SK-N-SH treated with all-trans-retinoic acid at 6 μM for 48 hours (cell line): Measurements from ENCODE around the gene NRXN3.

ENCODE experiments used
- ATAC-seq: fragments of 200-7000 bp; cut with Tn5 transposase; 3 replicates; pipeline ENCODE4 v1.9.1; 2020; ENCODE audit warnings: mild to moderate bottlenecking, moderate library complexity
- ARNTL ChIP-seq: fragments of 450-650 bp; formaldehyde crosslinking; IDR thresholded peaks from 2 replicates; pipeline ENCODE4 v1.5.0; 2020; ENCODE audit warnings: low read depth, mild to moderate bottlenecking, moderate library complexity, borderline replicate concordance
- BACH2 ChIP-seq: fragments of 250-450 bp; sonication (Bioruptor Pico); IDR thresholded peaks from 2 replicates; pipeline ENCODE4 v1.9.0; 2021; ENCODE audit warnings: mild to moderate bottlenecking, borderline replicate concordance
- CREB5 ChIP-seq: fragments of 250-450 bp; sonication (Bioruptor Pico); IDR thresholded peaks from 2 replicates; pipeline ENCODE4 v1.5.1; 2020; ENCODE audit warnings: low read depth, mild to moderate bottlenecking, moderate library complexity
- CSDC2 ChIP-seq: fragments of 250-450 bp; sonication (Bioruptor Pico); IDR thresholded peaks from 2 replicates; pipeline ENCODE4 v1.5.0; 2020; ENCODE audit warnings: mild to moderate bottlenecking, moderate library complexity
- CSRNP3 ChIP-seq: fragments of 250-450 bp; sonication (Bioruptor Pico); IDR thresholded peaks from 2 replicates; pipeline ENCODE4 v1.5.1; 2021; ENCODE audit warnings: mild to moderate bottlenecking, moderate library complexity
- ESRRG ChIP-seq: fragments of 250-450 bp; sonication (Bioruptor Pico); IDR thresholded peaks from 2 replicates; pipeline ENCODE4 v1.6.1; 2021; ENCODE audit warnings: mild to moderate bottlenecking
- GLIS3 ChIP-seq: fragments of 250-450 bp; sonication (Bioruptor Pico); IDR thresholded peaks from 2 replicates; pipeline ENCODE4 v1.5.0; 2020; ENCODE audit warnings: mild to moderate bottlenecking, moderate library complexity
- ISL1 ChIP-seq: fragments of 250-450 bp; sonication (Bioruptor Pico); IDR thresholded peaks from 2 replicates; pipeline ENCODE4 v2.1.2; 2022; ENCODE audit warnings: mild to moderate bottlenecking, moderate library complexity
- OSR1 ChIP-seq: fragments of 250-450 bp; sonication (Bioruptor Pico); IDR thresholded peaks from 2 replicates; pipeline ENCODE4 v1.8.0; 2022; ENCODE audit warnings: moderate library complexity, mild to moderate bottlenecking, inconsistent platforms
- PATZ1 ChIP-seq: fragments of 250-450 bp; sonication (Bioruptor Pico); IDR thresholded peaks from 2 replicates; pipeline ENCODE4 v1.8.0; 2020; ENCODE audit warnings: mild to moderate bottlenecking, moderate library complexity, borderline replicate concordance
- POU6F1 ChIP-seq: fragments of 250-450 bp; sonication (Bioruptor Pico); IDR thresholded peaks from 2 replicates; pipeline ENCODE4 v1.8.0; 2021; ENCODE audit warnings: low read depth, mild to moderate bottlenecking, moderate library complexity, borderline replicate concordance
- PPARA ChIP-seq: fragments of 250-450 bp; sonication (Bioruptor Pico); IDR thresholded peaks from 2 replicates; pipeline ENCODE4 v1.5.0; 2020; ENCODE audit warnings: mild to moderate bottlenecking, borderline replicate concordance
- RARB ChIP-seq: fragments of 250-450 bp; sonication (Bioruptor Pico); IDR thresholded peaks from 2 replicates; pipeline ENCODE4 v1.8.0; 2021; ENCODE audit warnings: mild to moderate bottlenecking, moderate library complexity
- SNAI2 ChIP-seq: fragments of 250-450 bp; sonication (Bioruptor Pico); IDR thresholded peaks from 2 replicates; pipeline ENCODE4 v1.5.0; 2020; ENCODE audit warnings: mild to moderate bottlenecking, moderate library complexity
- TCF4 ChIP-seq: fragments of 250-450 bp; sonication (Bioruptor Pico); IDR thresholded peaks from 2 replicates; pipeline ENCODE4 v1.8.0; 2021; ENCODE audit warnings: mild to moderate bottlenecking, moderate library complexity, borderline replicate concordance
- TOX ChIP-seq: fragments of 250-450 bp; sonication (Bioruptor Pico); IDR thresholded peaks from 2 replicates; pipeline ENCODE4 v1.8.0; 2021; ENCODE audit warnings: mild to moderate bottlenecking, moderate library complexity, borderline replicate concordance
- ZC3H10 ChIP-seq: fragments of 250-450 bp; sonication (Bioruptor Pico); IDR thresholded peaks from 2 replicates; pipeline ENCODE4 v1.5.1; 2021; ENCODE audit warnings: mild to moderate bottlenecking, moderate library complexity
- ZFP3 ChIP-seq: fragments of 250-450 bp; sonication (Bioruptor Pico); IDR thresholded peaks from 2 replicates; pipeline ENCODE4 v1.5.0; 2020; ENCODE audit warnings: mild to moderate bottlenecking, moderate library complexity
- ZFP30 ChIP-seq: fragments of 450-650 bp; formaldehyde crosslinking; IDR thresholded peaks from 2 replicates; pipeline ENCODE4 v1.5.0; 2022; ENCODE audit warnings: mild to moderate bottlenecking, moderate library complexity
- ZNF565 ChIP-seq: fragments of 450-650 bp; formaldehyde crosslinking; conservative IDR thresholded peaks from 2 replicates; pipeline ENCODE4 v1.5.0; 2020; ENCODE audit warnings: low read depth, mild to moderate bottlenecking, moderate library complexity
- ZNF70 ChIP-seq: fragments of 450-650 bp; formaldehyde crosslinking; IDR thresholded peaks from 2 replicates; pipeline ENCODE4 v1.5.0; 2020; ENCODE audit warnings: mild to moderate bottlenecking, moderate library complexity
- ZNF8 ChIP-seq: fragments of 450-650 bp; formaldehyde crosslinking; IDR thresholded peaks from 2 replicates; pipeline ENCODE4 v1.5.0; 2020; ENCODE audit warnings: mild to moderate bottlenecking, moderate library complexity

NRXN3 gene

GRCh38 chr14:78316786-78317185 lies 146.6 kb downstream of the NRXN3 start:
- no peak for ATAC-seq
- TF ChIP-seq CSDC2 (no peak), OSR1 (no peak), POU6F1 (CRISPR knock-in tag) (no peak), GLIS3 (no peak), ZFP3 (CRISPR knock-in tag) (no peak), PPARA (CRISPR knock-in tag) (no peak), ZNF8 (CRISPR knock-in tag) (no peak), ZC3H10 (no peak), BACH2 (CRISPR knock-in tag) (no peak), CSRNP3 (no peak), ARNTL (CRISPR knock-in tag) (no peak), TCF4 (CRISPR knock-in tag) (no peak), ISL1 (CRISPR knock-in tag) (no peak)
- TF ChIP-seq, all 23 proteins: peak for 0

- TF ChIP-seq ZNF8 (CRISPR knock-in tag) (no peak), CREB5 (CRISPR knock-in tag) (no peak), OSR1 (no peak), POU6F1 (CRISPR knock-in tag) (no peak), TOX (CRISPR knock-in tag) (no peak), TCF4 (CRISPR knock-in tag) (no peak), ZFP3 (CRISPR knock-in tag) (no peak), CSDC2 (no peak), ZNF565 (CRISPR knock-in tag) (no peak), ISL1 (CRISPR knock-in tag) (no peak), ESRRG (CRISPR knock-in tag) (no peak), GLIS3 (no peak), CSRNP3 (no peak)
- no peak for ATAC-seq
Observed at GRCh38 chr14:78319406-78319805, 149.2 kb downstream of the NRXN3 start.

GRCh38 chr14:78319887-78320635 lies 149.9 kb downstream of the NRXN3 start:
- ATAC-seq: no peak
- TF ChIP-seq ZNF70 (no peak), RARB (no peak), SNAI2 (no peak), ISL1 (CRISPR knock-in tag) (no peak), CSRNP3 (no peak), PATZ1 (no peak), PPARA (CRISPR knock-in tag) (no peak), OSR1 (no peak), TCF4 (CRISPR knock-in tag) (no peak), ZFP30 (CRISPR knock-in tag) (no peak), ZC3H10 (no peak), CREB5 (CRISPR knock-in tag) (no peak), GLIS3 (no peak)
